Activated T-cell treated with anti-CD3 and anti-CD28 coated beads for 48 hours (primary cell): ENCODE data around the gene MALRD1.
"Not testable (repeated sequence)": the region's sequence is repeated elsewhere in the genome, so short reads cannot be mapped to it uniquely, and the experiment has no call there.

Source experiments
- DNase-seq: peaks from one replicate; pipeline ENCODE4 v3.0.0-alpha.2; 2020; ENCODE audit warnings: low read depth

MALRD1 gene

DNA sequence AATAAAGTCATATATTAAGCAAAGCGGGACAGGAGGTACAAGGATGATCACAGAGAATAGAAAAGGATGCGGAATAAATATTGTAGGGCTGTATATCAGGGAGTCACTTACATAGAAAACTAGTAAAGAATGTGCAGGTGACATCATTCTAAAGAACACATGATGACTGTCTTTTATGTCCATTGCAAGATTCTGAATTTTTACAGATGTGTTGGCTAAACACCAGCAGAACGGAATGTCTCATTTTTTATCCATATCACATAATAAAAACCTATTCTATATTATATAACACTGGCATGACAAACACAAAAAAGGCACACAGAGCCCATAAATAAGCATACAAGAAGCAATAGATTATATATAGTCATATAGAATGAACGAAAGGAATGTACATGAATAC, 448.4 kb downstream of the MALRD1 start:
- DNase-seq, result no peak

- no peak for DNase-seq
Observed at GRCh38 chr10:19498393-19499290, 450.0 kb downstream of the MALRD1 start.

GRCh38 chr10:19499291-19499770, 450.7 kb downstream of the MALRD1 start:
- DNase-seq, result no peak

- DNase-seq, result no peak
Observed at GRCh38 chr10:19500959-19501358, 452.4 kb downstream of the MALRD1 start.

DNA sequence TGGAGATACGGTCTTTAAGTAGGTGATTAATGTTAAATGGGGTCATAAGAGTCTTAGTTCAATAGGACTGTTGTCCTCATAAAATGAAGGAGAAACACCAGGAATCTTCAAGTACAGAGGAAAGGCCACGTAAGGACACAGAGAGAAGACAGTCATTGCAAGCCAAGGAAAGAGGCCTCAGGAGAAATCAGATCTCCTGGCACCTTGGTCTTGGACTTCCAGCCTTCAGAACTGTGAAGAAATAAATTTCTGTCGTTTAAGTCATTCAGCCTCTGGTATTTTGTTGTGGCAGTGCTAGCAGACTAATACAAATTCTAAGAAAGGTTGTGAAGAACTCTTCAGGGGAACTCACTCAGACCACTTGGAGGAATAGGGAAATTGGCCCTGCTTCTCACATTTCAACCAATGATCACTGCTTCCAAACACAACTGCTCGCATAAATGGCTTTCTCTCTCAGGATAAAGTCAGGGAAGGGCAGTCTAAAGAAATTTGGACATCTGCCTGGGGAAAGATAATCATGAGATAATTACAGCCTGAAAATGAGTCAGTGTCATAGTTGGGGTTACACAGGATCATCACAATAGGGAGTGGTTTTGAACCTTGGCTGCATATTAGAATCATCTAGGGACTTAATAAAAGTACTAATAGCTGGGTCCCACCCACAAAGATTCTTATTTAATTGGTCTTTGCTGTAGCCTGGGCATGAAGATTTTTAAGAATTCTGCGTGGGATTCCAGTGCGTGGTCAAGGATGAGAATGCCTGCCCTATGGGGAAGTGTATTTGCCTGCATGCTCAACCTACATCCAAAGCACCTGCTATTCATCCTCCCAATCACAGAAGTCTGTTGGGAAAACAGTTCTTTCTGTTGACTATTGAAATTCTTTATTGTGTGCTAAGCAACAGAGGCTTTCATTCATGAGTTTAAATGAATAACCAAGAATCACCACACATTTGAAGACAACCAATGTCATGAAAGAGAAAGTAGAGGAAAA, 457.0 kb downstream of the MALRD1 start:
- no peak for DNase-seq

GRCh38 chr10:19510005-19510732, 461.6 kb downstream of the MALRD1 start:
- not testable (repeated sequence) for DNase-seq

DNA sequence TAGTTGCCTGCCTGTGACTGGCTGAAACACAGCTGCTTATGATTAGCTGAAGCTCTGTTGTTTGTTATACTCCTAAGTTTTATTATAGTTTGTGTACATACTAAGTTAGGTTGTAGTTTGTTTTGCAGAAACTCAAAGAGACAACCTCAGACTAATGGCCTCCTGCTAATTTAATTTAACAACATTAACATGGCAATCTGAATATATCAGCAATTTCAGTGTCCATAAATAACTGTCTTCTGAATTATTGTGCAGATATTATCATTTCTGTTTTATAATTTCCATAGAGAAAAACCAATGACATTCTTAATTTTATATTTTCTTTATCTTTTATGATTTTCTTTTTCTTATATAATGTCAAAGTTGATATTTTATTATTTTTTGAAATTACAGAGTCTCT, 469.5 kb downstream of the MALRD1 start:
- no peak for DNase-seq

- no peak for DNase-seq
Observed at GRCh38 chr10:19518632-19519031, 470.0 kb downstream of the MALRD1 start.

- DNase-seq, result no peak
Observed at GRCh38 chr10:19531324-19531723, 482.7 kb downstream of the MALRD1 start.

DNA sequence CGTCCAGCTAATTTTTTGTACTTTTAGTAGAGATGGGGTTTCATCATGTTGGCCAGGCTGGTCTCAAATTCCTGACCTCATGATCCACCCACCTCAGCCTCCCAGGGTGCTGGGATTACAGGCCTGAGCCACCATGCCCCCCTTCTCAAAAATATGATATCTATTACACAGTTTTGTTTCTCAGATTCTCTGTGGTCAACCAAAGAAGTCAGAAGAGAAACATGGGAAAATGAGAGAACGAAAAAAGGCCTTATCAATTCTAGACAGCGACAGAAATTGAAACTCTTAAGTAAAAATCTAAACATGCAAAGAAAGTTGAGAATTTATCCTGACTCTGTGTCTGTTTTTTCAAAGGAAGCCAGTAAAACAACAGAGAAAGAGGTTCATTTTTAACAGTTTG, 483.8 kb downstream of the MALRD1 start:
- DNase-seq, result no peak

DNA sequence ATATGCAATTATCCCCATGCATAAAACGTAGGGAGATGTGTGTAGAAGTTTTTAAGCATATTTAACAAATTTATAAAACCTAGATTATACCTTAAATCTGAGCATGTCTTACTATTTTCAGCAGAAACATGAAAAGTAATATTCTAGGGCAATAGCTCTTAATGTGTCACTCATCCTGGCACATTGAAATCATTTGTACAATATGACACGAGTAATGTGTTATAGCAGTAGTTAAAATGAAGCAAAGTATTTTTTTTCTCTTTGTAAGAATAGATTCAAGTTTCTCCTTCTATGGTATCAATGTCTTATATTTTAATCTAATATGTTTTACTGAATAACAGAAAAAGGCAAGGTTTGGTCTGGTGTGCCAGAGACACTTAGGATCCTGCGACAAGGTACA, 492.7 kb downstream of the MALRD1 start:
- no peak for DNase-seq

DNA sequence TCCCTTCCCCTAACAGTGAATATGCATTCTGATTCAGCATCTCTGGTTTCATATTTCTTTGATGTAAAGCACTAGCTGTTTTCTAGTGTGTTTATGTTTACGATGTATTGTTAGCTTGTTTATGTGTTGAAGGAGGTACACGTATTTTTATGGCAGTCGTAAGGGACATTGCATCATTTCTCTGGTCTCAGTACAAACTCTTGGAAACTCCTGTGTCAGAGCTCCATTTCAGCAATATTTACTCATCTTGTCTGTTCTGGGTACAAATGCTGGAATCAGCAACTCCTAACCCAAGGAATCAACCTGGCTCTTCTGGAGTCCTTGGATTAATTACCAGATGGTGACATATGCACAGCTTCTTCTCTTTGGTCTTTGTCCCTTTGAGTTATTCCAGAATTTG, 497.6 kb downstream of the MALRD1 start:
- DNase-seq, result no peak

- DNase-seq, result no peak
Observed at GRCh38 chr10:19549503-19549902, 500.9 kb downstream of the MALRD1 start.

DNA sequence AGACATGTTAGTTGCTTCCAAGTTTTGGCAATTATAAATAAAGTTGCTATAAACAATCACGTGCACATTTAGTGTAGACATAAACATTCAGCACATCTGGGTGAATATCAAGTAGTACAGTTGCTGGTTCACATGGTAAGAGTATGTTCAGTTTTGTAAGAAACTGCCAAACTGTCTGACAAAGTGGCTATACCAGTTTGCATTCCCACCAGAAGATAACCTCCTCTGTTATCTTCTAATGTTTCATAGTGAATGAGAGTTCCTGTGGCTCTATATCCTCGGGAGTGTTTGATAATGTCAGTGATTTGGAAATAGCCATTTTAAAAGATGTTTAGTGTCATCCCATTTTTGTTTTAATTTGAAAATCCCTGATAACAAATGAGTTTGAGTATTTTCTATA, 508.1 kb downstream of the MALRD1 start:
- no peak for DNase-seq

DNA sequence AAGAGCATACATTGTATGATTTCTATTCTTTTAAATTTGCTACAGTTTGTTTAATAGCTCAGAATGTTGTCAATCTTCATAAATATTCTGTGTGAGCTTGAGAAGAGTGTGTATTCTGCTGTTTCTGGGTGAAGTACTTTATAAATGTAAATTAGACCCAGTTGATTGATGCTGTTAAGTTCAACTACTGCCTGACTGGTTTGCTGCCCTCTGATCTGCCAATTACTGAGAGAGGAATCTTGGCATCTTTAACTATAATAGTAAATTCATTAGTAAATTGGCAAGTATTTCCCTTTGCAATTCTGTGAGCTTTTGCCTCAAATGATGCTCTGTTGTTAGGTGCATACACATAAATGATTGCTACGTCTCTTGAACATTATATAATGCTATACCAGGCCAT, 512.6 kb downstream of the MALRD1 start:
- no peak for DNase-seq

DNA sequence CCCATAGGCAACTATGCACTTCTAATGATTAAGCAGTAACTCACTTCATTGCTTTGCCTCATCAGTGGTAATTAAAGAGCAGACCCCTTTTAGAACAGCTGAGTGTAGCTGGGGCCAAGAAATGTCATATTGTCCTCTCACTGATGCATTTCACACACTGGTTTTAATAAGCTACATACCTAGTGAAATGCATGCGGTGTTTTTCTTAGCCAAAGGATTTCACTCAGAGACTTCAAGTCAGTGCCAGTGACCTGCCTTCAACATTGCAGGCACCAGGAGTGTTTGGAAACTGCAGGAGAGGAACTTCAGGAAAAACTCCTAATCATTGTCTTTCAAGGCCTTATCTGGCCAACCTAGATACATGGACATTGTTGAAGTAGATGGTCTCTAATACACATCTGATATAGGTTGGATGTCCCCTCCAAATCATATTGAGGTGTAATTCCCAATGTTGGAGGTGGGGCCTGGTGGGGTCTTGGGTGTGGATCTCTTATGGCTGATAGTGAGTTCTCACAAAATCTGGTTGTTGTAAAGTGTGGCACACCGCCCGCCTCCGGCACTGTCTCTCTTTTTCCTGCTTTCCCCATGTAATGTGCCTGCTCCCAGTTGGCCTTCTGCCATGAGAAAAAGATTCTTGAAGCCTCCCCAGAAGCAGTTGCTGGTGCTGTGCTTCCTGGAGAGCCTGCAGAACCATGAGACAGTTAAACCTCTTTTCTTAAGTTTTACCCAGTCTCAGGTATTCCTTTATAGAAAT, 515.0 kb downstream of the MALRD1 start:
- no peak for DNase-seq

GRCh38 chr10:19570120-19570519, 521.5 kb downstream of the MALRD1 start:
- DNase-seq, result no peak

DNA sequence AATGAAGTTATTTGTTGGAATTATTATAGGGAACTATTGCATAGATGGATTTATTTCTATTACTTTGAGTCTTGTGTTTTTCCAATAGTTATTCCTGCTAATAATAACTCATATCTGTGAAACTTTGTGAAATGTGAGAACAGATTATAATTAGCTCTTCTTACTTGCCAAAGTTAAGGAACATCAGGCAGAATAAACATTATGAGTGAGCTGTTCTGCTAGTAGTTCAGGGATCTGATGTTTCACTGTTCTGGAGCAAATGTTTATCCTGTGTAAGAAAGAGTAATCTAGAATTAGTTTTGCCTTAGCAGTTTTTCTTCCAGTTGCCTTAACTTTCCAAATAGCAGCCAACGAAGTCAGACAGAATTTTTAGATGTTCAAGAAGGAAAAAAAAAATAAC, 522.4 kb downstream of the MALRD1 start:
- no peak for DNase-seq

GRCh38 chr10:19572056-19572455, 523.5 kb downstream of the MALRD1 start:
- DNase-seq, result no peak

- DNase-seq, result no peak
Observed at GRCh38 chr10:19576576-19576975, 528.0 kb downstream of the MALRD1 start.

DNA sequence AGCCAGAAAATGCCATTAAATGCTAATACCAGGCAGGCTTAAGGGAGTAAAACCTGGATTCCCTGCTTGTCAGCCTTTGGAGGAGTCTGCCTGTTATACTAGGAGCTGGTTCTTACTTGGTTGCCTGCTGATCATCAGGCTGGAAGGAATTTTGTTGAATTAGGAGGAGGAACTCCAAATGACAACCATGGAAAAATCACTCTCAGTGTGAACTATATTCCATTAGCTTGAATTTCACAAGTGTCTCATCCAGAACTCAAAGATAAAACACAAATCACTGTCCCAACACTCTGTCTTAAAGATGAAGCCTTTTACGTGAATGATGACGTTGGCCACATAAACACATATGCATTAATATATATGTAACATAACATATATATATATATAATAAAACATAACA, 528.8 kb downstream of the MALRD1 start:
- no peak for DNase-seq
